ENCODE measurements around the gene VPS8.
"Not testable (repeated sequence)": the region's sequence is repeated elsewhere in the genome, so short reads cannot be mapped to it uniquely, and the experiment has no call there.

The VPS8 gene

DNA sequence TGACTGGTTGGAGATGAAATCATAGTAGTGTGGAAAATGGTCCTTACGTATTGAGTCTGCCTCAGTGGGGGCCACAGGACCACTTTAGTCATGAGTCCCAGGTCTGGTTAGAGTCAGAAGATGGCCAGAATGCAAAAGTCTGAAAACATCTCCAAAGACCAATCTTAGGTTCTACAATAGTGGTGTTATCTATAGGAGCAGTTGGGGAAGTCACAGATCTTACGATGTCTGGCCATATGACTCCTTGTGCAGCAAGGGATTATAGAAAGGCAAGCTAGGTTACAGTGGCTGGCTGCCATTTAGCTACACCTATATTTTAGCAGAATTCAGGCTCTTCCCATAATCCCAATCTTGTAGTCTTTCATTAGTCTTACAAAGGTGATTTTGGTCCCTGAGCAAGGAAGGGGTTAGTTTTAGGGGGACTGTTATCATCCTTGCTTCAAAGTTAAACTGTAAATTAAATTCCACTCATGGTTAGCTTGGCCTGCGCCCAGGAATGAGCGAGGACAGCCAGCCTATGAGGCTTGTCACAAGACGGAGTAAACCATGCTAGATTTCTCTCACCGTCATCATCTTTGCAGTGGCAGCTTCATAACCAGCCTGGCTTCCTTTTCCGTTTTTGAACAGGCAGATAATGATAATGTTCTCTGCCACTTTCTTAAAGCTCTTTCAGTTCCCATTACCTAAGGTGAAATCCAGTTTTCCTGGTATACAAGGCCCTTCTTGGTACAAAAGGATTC lies 134.1 kb downstream of the VPS8 start:
- Histone ChIP-seq H3K27me3 (ENCODE audit: insufficient read depth, poor library complexity, severe bottlenecking) (no peaks in the 10 kb centered on the region), H3K4me3 (replicated peaks; ENCODE audit: insufficient read depth, low read length) (no peak overlapping the region), H3K27ac (replicated peaks) (no peak overlapping the region)
- no peak for DNase-seq (ENCODE audit: low read depth in 1 of 2, low spot score in 1 of 2)
- no peak for TF ChIP-seq POLR2AphosphoS5 (IDR thresholded peaks at IDR 0.05; ENCODE audit: low read depth)
- no peak for TF ChIP-seq SPI1 (IDR thresholded peaks at IDR 0.05; ENCODE audit: borderline replicate concordance, low read depth)
- TF ChIP-seq, protein P1, sequence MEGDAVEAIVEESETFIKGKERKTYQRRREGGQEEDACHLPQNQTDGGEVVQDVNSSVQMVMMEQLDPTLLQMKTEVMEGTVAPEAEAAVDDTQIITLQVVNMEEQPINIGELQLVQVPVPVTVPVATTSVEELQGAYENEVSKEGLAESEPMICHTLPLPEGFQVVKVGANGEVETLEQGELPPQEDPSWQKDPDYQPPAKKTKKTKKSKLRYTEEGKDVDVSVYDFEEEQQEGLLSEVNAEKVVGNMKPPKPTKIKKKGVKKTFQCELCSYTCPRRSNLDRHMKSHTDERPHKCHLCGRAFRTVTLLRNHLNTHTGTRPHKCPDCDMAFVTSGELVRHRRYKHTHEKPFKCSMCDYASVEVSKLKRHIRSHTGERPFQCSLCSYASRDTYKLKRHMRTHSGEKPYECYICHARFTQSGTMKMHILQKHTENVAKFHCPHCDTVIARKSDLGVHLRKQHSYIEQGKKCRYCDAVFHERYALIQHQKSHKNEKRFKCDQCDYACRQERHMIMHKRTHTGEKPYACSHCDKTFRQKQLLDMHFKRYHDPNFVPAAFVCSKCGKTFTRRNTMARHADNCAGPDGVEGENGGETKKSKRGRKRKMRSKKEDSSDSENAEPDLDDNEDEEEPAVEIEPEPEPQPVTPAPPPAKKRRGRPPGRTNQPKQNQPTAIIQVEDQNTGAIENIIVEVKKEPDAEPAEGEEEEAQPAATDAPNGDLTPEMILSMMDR (IDR thresholded peaks at IDR 0.05; ENCODE audit: insufficient read depth, low read length), result no peak
- TF ChIP-seq, protein P2, sequence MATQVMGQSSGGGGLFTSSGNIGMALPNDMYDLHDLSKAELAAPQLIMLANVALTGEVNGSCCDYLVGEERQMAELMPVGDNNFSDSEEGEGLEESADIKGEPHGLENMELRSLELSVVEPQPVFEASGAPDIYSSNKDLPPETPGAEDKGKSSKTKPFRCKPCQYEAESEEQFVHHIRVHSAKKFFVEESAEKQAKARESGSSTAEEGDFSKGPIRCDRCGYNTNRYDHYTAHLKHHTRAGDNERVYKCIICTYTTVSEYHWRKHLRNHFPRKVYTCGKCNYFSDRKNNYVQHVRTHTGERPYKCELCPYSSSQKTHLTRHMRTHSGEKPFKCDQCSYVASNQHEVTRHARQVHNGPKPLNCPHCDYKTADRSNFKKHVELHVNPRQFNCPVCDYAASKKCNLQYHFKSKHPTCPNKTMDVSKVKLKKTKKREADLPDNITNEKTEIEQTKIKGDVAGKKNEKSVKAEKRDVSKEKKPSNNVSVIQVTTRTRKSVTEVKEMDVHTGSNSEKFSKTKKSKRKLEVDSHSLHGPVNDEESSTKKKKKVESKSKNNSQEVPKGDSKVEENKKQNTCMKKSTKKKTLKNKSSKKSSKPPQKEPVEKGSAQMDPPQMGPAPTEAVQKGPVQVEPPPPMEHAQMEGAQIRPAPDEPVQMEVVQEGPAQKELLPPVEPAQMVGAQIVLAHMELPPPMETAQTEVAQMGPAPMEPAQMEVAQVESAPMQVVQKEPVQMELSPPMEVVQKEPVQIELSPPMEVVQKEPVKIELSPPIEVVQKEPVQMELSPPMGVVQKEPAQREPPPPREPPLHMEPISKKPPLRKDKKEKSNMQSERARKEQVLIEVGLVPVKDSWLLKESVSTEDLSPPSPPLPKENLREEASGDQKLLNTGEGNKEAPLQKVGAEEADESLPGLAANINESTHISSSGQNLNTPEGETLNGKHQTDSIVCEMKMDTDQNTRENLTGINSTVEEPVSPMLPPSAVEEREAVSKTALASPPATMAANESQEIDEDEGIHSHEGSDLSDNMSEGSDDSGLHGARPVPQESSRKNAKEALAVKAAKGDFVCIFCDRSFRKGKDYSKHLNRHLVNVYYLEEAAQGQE (IDR thresholded peaks at IDR 0.05; ENCODE audit: insufficient replicate concordance, low read depth), result no peak
- no peak for TF ChIP-seq GABPA (IDR thresholded peaks at IDR 0.05; ENCODE audit: low read depth)

DNA sequence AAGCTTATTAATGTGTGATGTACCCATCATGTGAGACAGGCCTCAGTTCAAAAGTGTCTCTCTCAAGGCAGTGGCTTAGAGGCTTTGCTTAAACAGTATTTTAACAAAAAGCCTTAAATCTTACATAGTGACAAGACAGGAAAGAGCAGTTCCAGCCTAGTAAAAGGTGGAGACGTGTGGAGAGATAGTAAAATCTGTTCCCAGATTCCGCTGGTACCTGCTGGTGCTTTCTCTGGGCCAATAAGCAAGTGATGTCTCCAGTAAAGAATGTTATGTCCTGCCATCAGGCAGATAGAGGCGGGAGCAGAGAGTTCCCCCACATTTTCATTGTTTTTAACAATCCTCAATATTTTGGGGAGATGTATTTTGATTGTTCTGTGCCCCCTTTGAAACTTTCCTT lies 135.0 kb downstream of the VPS8 start:
- H3K27ac ChIP-seq (replicated peaks), result no peak overlapping the region
- TF ChIP-seq GABPA (IDR thresholded peaks at IDR 0.05; ENCODE audit: low read depth) (no peak), SPI1 (IDR thresholded peaks at IDR 0.05; ENCODE audit: borderline replicate concordance, low read depth) (no peak), POLR2AphosphoS5 (IDR thresholded peaks at IDR 0.05; ENCODE audit: low read depth) (no peak)
- TF ChIP-seq, protein P1 (IDR thresholded peaks at IDR 0.05; ENCODE audit: insufficient read depth, low read length), result no peak
- TF ChIP-seq, protein P2 (IDR thresholded peaks at IDR 0.05; ENCODE audit: insufficient replicate concordance, low read depth), result no peak
- no peak overlapping the region for H3K4me3 ChIP-seq (replicated peaks; ENCODE audit: insufficient read depth, low read length)
- H3K27me3 ChIP-seq (ENCODE audit: insufficient read depth, poor library complexity, severe bottlenecking), result no peaks in the 10 kb centered on the region
- DNase-seq (ENCODE audit: low read depth in 1 of 2, low spot score in 1 of 2), result no peak

DNA sequence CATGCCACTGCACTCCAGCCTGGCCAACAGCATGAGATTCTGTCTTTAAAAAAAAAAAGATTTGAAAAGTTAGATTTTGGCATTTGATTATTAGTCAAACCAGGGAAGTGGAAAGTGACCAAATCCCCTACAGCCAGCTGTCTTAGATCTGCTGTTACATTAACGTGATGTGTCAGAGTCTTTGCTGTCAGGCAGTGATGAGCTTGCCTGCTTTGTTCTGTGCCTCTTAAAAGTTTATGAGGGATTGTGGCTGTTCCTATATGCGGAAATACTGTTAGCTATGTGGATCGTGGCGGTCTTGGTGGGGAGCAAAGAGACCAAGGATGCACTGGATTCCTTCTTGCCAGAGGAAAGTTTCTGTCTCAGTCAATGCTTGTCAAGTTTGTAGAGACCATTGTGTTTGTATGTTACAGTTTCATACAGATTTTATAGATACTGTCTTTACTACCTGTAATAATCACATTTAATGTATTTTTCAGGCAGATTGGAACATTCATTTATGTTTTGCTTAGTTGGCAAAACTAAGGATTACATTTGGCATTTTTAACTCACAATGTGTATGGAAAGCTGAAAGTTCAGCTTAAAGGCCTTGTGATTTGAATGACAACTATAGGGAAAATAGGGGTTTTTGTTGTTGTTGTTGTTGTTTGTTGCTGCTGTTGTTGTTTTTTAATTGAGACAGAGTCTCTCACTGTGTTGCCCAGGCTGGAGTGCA lies 137.4 kb downstream of the VPS8 start:
- TF ChIP-seq, protein P2 (IDR thresholded peaks at IDR 0.05; ENCODE audit: insufficient replicate concordance, low read depth), result no peak
- TF ChIP-seq, protein P1 (IDR thresholded peaks at IDR 0.05; ENCODE audit: insufficient read depth, low read length), result no peak
- TF ChIP-seq SPI1 (IDR thresholded peaks at IDR 0.05; ENCODE audit: borderline replicate concordance, low read depth) (no peak), POLR2AphosphoS5 (IDR thresholded peaks at IDR 0.05; ENCODE audit: low read depth) (no peak), GABPA (IDR thresholded peaks at IDR 0.05; ENCODE audit: low read depth) (no peak)
- H3K27me3 ChIP-seq (ENCODE audit: insufficient read depth, poor library complexity, severe bottlenecking), result no peaks in the 10 kb centered on the region
- H3K4me3 ChIP-seq (replicated peaks; ENCODE audit: insufficient read depth, low read length), result no peak overlapping the region
- no peak overlapping the region for H3K27ac ChIP-seq (replicated peaks)
- no peak for DNase-seq (ENCODE audit: low read depth in 1 of 2, low spot score in 1 of 2)

DNA sequence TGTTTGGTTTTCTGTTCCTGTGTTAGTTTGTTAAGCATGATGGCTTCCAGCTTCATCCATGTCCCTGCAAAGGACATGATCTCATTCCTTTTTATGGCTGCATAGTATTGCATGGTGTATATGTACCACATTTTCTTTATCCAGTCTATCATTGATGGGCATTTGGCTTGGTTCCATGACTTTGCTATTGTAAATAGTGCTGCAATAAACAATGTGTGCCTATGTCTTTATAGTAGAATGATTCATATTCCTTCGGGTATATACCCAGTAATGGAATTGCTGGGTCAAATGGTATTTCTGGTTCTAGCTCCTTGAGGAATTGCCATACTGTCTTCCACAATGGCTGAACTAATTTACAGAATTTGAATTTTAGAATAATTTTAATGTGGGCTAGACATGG lies 138.8 kb downstream of the VPS8 start:
- not testable (repeated sequence) for H3K4me3 ChIP-seq (replicated peaks; ENCODE audit: insufficient read depth, low read length); DNase-seq (ENCODE audit: low read depth in 1 of 2, low spot score in 1 of 2); H3K27me3 ChIP-seq (ENCODE audit: insufficient read depth, poor library complexity, severe bottlenecking); H3K27ac ChIP-seq (replicated peaks)
